ENCODE results near the gene KCNQ2.

KCNQ2 gene

DNA sequence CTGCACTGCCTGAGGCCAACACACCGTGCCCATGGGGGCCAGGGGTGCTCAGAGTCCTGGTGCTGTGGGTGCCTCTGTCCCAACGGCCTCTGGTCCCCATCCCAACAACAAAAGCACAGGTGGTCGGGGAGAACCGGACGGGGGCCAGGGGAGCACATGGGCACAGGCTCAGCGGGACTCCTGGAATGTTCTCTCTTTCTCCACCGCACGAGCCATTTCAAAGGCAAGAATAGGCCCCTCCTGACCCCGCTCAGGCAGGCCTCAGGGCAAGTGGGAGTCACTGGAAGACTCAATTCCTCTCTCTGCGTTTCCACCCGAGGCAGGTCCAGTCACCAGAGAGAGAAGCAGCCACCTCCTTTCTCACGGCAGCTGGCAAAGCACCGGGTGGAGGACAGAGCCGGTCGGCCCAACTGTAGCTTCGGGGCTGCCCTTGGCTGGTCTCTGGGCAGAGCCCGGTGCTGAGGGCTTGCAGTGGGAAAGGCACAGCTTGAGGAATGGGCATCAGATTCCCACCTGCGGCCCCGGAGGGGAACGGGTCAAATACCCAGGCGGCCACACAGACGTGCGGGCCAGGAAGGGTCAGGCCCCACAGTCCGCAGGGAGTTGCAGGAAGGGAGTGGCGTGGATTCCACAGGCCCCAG is 55.2 kb downstream of the KCNQ2 start:
- DNase-seq (ENCODE audit: low spot score), result no peak

DNA sequence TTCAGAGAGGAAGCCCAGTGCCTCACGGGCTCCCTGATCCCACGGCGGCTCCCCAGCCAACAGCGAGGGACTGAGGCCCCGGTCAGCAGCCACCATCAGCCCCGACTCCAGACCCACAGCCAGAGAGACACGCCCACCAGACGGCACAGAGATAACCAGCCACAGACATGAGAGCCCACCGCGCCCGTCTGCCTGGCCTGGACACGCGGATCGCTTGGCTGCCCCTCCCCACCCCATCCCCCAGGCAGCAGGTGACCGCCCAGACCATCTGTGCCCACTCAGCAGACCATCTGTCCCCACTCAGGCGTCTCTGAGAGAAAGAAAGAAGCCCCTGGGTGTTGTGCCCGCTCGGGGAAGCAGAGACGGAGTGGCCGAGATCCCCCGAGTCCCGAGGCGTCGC is 55.8 kb downstream of the KCNQ2 start:
- no peak for DNase-seq (ENCODE audit: low spot score)

DNA sequence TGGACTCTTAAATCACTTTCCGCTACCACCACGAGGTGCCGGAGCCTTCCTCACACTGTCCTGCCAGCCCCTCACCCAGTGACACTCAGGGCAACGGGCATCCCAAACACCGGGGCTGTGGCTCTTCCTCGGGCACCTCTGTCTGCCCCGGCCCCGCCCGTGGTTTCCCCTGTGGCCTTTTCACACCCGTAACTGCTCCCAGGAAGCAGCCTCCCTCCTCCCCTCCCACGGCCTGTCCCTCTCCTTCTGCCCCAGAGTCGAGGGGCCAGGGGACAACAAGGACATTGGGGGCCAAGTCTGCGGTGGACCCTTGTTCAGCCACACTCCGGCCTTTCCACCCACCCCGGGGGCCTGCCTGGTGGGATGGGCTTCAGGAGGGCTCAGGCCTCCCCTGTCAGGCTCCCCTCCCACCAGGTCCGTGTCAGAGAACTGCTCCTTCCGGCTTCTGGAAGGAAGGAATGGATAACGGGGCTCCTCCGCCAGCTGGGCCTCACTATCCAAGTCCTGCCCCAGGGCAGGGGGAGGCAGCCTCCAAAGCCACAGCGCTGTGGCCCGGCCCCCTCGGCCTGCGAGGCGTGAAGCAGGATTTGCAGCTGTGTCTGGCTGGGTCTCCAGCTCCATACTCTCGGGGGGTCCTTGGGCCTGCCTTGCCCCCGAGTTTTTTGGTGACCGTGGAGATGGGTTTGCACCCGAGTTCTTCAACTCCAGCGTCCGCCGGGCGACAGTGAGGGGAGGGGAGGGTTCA is 56.6 kb downstream of the KCNQ2 start:
- DNase-seq (ENCODE audit: low spot score), result no peak

DNA sequence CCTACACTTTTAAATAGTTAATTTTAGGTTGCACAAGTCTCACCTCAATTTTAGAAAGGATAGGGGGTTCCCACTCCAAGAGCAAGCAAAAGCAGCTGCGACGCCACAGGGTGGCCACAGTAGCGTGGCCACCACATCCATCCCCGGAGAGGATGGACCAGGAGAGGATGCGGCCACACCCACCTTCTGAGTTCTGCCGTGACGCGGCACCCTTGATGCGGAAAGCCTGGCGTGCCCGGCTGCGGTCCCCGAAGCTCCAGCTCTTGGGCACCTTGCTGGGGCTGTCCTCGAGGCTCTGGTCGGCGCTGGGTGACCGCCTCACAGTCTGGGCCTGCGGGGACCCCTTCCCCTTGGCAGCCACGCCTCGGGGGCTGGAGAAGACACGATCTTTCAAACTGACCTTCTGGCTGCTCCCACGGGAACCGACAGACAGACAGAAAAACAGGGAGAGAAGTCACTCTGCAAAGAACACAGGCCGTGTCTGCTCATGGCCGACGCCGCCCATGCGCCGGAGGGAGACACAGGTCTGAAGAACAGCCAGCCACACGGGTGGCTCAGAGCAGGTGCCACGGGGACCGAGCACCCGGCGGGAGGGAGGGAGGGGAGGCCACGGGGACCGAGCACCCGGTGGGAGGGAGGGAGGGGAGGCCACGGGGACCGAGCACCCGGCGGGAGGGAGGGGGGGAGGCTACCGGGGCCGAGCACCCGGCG is 57.6 kb downstream of the KCNQ2 start:
- DNase-seq (ENCODE audit: low spot score), result no peak

DNA sequence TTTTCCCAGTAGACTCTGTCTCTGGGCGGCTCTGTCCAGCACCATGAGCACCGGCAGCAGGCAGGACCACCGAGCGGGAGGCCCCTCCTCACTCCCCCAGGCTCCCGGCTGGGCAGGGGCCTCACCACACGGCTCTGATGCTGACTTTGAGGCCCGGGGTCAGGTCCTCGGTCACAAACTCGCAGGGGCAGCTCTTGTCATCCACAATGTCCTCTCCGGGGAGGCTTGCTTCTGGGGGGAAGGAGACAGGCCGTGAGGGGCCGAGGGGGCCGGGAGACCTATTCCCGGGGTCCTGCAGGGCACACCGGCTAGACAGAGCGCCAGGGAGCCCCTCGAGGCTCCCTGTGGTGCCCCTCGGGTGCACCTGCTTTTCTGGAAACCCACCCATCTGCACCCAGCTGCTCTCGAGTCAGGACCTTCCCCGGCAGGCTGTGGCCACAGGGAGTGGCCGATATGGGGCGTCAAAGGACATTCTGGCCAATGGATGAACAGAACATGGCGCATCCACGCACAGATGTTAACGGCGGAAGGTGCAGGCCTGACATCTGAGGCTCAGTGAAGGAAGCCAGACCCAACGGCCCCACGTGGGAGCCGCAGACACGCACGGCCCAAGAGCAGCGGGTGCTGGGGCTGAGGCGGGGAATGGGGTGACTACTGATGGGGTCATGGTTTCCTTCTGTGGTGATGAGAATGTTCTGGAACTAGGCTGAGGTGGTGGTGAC is 58.3 kb downstream of the KCNQ2 start:
- no peak for DNase-seq (ENCODE audit: low spot score)

DNA sequence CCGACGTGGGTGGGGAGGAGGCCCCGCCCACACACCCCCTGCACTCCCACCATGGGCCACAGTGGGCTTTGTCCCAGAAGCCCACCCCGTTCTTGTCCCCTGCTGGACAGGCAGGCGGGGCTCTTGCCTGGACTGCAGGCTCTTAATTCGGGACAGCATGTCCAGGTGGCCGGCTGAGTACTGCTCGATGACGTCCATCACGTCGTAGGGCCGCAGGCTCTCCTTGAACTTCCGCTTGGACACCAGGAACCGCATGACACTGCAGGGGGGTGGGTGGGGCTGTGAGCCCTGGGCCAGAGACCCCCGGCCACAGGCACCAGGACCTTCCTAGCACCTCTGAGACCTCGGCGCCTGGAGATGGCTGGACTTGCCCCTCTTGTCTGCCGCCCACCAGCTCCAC is 59.1 kb downstream of the KCNQ2 start:
- DNase-seq (ENCODE audit: low spot score), result no peak

DNA sequence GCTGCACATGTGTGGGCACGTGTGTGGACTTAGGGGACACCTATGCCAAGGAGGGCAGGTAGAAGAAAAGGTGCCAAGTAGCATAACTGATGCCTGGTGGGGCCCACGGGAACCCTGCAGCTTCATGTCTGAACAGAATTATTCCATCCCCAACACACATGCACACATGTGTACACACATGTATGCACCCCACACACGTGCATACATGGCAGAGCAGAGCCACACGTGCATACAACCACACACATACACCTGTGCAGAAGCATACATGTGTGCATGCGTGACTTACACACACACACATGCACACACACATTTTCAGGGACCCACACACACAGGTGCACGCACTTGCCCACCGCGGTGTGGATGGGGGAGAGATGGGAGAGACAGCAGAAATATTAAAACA is 59.6 kb downstream of the KCNQ2 start:
- no peak for DNase-seq (ENCODE audit: low spot score)

DNA sequence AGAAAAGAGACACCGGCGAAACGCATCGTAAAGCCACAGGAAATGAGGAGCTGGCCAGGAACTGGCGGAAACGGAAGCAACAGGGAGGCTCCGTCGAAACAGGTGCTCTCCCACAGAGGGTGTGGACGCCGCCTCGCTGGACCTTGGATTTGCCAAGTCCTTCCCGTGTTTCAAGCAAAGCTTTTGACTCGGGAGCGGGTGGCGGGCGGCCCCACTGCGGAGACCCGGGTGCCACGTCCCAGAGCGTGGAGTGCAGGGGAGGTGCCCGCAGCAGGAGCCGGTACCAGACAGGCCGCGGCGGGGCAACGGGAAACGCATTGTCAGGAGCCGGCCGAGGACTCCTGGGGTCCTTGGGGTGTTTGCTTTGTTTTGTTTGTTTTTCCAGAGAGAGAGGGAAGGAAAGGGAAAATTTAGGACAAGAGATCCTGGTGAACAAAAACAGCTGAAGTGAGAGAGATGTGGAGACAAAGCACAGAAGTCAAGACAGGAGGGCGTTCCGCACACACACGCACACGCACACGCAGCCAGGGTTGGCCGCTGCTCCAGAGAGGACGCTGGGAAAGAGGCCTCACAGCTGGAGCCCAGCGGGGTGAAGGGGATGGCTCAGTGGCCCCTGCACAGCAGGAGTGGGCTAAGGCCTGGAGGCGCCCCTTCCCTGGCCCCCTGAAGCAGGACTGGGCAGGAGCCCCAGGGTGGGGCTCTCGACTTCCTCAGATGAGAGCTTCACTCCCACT is 60.4 kb downstream of the KCNQ2 start:
- DNase-seq (ENCODE audit: low spot score), result no peak

DNA sequence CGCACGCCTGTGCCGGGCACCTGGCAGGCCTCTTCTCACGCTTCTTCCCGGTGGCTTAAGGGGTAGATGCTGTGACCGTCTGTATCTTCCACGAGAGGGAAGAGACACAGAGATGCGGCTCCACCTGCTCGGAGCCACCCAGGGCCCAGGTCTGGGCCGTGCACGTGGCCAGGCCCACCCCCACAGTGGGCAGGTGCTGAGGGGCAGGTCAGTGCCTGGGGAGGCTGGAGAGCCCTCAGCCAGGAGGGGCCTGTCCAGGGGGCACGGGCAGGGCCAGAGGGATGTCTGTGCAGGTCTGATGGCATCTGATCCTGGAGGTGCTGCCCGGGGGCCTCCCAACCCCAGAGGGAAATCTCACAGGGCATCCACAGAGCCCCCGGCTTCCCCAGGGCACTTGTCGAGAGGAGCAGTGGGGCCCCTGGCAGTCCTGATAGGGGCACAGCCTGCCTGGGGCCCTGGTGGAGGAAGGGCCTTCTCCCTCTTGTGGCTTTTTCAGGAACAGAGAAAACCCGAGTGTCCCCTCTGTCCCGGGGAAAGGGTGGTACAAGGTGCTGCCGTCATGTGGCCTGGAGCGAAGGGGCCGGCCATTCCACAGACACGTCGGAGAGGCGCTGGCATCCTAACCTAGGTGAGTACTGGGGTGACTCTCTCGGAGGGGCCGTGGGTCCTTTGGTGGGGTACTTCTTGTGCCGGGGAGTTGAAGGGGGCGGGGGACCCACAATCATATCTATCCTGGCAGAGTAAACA is 61.1 kb downstream of the KCNQ2 start:
- no peak for DNase-seq (ENCODE audit: low spot score)

DNA sequence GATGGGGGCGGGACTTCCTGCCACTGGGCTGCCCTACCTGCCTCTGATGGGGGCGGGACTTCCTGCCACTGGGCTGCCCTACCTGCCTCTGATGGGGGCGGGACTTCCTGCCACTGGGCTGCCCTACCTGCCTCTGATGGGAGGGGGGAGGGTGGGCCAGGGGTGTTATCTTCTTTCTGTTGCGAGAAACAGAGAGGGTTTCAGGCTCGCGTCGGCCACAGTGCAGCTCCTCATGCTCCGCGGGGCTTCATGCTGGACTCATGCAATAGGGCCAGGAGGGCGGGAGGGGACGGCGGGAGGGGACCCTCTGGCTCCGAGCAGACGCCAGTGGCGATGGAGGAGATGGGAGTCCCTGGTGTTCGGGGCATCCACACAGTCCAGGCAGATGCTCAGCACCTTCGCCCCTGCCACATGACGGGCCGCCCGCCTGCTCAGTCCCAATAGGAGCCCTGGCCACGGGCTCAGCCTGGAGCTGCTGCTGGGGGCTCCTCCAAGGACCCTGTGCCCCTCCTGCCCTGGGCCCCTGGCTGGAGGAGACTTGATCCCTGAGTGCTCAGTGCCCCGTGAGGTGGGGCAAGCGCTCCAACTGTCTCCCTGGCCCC is 62.5 kb downstream of the KCNQ2 start:
- no peak for DNase-seq (ENCODE audit: low spot score)

DNA sequence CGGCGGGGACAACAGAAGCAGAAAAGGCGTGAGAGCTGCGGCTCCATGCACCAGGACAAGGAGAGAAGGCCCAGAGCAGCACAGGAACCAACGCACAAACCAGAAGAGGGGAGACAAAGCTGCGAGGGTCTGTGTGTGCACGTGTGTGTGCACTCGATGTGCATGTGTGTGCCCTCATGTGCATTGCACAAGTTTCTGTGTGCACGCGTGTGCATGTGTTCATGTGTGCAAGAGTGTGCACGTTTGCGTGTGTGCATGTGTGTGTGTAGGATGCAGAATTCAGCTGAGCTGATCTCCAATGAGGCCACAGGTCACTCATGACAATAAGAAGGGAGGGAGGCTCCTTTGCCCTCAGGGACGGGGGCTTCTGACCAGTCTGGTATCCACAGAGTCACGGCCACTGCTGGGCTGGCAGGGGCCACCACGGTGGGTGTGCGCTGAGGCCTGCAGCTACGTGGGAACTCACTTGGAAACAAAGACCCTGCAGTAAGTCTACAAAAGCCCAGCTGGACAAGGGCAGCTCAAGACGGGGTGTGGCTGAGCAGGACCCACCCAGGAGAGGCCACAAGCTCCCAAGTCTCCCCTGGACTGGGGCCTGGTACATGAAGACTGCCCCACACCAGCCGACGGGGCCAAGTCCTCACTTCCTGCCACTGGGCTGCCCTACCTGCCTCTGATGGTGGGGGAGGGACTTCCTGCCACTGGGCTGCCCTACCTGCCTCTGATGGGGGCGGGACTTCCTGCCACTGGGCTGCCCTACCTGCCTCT is 63.2 kb downstream of the KCNQ2 start:
- no peak for DNase-seq (ENCODE audit: low spot score)

DNA sequence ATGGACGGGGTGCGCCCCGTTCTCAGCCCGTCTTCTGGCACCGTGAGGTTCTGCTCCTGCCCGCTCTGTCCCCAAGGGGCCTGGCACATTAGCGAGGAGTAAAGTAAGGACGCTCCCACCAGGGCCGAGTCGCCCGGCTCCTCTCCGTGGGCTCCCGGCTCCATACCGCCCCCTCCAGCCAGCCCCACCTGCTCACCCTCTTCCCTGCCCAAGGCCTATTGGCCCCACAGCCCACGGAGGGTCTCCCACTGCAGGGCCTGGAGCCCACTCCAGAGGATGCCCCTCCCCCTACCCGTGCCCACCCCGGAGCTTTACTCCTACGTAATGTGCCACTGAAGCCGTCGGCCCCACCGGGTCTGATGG is 63.8 kb downstream of the KCNQ2 start:
- no peak for DNase-seq (ENCODE audit: low spot score)

DNA sequence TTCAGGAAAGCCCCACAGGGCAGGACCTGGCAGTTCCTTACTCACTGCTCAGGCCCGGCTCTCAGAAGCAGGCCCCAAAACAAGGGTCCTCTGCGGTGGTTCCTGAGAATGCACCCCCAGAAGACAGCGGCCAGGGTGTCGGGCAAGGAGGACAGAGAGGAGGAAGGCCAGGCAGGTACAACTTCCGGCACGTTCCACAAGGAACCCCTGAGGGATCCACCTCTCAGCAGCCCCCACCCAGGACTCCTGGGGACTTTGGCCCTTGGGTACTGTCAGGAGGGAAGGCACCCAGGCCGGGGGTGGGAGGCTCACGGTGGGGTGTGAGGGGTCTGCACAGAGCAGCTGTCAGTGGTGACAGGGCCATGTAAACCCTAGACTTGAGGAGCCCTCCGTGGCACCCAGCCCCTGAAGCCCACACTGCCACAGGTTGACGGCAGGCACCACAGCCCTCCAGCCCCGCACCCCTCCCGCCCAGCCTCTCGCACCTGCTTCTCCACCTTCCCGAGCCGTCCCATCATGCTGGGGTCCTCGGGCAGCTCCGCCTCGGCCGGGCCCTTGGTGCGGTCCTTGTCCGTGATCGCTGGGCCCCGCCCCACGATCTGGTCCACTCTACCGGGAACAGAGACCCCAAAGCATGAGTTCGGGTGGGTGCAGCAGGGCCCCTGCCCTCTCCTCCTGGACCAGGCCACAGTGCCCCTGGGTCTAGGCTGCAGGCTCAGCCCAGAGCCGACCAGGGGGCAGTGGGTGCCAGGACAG is 64.3 kb downstream of the KCNQ2 start:
- DNase-seq (ENCODE audit: low spot score), result no peak

DNA sequence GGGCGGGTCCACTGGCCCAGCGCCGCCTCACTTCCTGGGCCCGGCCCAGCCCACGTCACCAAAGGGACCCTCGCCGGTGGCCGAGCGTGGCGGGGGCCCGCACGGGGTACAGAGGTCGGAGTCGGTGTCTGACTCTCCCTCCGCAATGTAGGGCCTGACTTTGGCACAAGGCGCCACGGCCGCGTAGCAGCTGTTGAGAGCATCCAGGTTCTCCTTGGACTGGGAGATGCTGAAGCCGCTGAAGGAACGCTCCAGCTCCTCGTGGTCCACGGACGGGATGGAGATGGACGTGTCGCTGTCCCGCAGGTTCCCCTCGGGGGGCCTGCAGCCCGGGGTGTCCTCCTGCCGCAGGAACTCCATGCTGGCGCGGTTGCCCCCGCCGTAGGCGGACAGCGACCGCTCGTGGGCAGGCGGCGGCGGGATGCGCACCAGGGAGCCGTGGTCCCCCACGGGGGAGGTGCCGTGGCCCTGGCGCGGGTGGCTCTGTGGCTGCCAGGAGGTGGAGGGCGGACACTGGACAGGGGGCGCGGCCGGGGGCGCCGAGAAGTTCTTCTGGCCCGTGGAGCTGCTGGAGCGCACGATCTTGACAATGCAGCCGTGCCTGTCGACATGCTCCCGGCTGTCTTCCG is 65.7 kb downstream of the KCNQ2 start:
- DNase-seq (ENCODE audit: low spot score), result no peak

DNA sequence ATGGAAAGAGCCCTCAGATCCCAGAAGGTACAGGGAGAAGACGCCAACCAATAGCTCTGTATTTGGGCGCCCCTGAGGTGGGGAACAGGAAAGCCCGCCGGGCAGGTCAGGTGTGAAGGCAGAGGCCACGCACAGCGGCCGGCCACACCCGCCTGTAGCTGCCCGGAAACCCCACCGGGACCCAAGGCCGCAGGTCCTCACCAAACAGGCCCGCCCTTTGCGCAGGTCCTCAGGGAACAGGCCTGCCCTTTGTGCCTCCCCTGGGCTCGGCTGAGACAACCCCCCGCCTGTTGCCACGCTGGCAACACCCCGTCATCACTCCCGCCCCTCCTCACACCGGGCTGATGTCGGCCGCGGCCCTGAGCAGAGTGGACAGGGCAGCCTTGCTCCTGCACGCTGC is 66.4 kb downstream of the KCNQ2 start:
- no peak for DNase-seq (ENCODE audit: low spot score)

DNA sequence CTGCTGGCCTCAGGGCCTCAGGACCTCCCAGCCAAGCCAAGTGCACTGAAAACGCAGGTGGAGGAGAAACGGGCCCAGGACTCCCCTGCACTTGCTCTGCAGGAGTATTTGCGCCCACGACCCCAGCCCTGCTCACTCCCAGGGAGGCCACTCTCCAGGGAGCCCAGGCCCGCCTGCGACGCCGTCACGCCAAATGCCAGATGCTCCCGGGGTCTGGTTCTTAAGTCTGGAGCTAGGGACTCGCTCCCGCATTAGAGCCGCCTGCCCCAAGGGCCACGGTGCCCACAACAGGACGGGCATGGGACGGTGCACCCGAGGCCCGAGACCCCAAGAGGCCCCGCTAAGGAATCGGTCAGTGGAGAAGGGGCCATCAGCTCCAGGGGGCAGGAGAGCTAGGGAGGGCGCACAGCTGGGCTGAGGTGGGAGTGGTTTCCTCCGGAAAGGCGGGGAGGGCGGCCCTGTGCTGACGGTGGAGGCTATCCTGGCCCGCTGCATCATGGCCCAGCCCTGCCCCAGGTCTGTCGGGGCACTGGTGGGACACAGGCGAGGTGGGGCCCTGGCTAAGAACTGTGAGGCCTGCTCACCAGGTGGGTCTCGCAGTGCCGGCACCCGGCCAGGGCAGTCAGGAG is 67.2 kb downstream of the KCNQ2 start:
- DNase-seq (ENCODE audit: low spot score), result no peak

DNA sequence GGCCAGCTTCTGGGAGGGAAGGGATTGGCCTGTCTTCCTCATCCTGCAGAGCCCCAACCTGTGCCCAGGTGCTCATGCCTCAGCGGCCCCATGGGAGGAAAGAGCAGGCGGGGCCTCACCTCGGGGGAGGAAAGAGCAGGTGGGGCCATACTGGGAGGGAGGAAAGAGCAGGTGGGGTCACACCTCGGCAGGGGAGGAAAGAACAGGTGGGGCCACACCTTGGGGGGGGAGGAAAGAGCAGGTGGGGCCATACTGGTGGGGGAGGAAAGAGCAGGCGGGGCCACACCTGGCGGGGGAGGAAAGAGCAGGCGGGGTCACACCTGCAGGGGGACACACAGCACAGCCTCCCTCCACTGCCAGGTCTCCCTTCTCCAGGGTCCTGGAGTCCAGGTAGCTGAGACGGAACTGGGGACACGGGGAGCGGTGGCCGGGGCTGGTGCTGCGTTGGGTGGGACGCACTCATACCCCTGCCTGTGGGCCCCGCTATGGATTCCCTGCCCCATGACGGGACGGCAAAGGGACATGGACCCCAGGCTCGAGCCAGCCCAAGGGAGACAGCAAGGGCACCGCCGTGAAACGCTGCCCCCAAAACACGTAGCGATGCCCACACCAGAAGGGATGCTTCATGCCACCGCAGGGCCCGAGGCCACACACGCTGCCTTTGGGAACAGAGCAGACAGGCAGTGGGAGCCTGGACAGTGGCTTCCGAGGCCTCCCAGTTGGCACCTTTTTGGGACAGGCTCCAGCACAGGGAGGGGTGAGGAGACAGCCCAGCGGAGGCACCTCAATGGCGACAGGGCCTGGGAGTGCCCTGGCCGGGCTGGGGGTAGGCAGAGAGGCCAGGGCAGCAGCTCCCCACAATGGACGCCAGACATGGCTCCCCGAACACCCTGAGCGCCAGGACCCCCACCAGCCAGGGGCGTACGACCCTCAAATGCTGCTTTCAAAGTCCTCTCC is 68.0 kb downstream of the KCNQ2 start:
- DNase-seq (ENCODE audit: low spot score), result no peak

All from AG20443 (cell line).